Liver (tissue), 9 donors: ENCODE results near the gene NKX2-4. TPM values are rescaled to one million over a fixed set of nuclear protein-coding genes. Genes with fewer than 3 reads are reported as not detected.

Experiments
- DNase-seq: peaks from one replicate; pipeline ENCODE4 v3.0.0-alpha.2; 2017; ENCODE audit warnings: low spot score
- H3K27ac ChIP-seq, 2 donors: one replicate each; pipeline ENCODE4 v1.7.0; 2013; ENCODE audit warnings: inconsistent platforms in 2 of 2, low read length in 2 of 2, control low read depth in 1 of 2, low read depth in 1 of 2, mild to moderate bottlenecking in 1 of 2
- H3K27me3 ChIP-seq, 4 donors: one replicate each; pipeline versions ENCODE4 v1.6.1 to v1.7.0; 2013; ENCODE audit warnings: low read length in 3 of 4, inconsistent platforms in 1 of 4, mild to moderate bottlenecking in 1 of 4, moderate library complexity in 1 of 4; ENCODE audit not compliant: control insufficient read depth in 4 of 4, insufficient read depth in 4 of 4
- H3K36me3 ChIP-seq, 4 donors: one replicate each; pipeline versions ENCODE4 v1.6.1 to v1.7.0; 2013; ENCODE audit warnings: low read length in 3 of 4, mild to moderate bottlenecking in 3 of 4, low read depth in 1 of 4, moderate library complexity in 1 of 4; ENCODE audit not compliant: control insufficient read depth in 4 of 4, insufficient read depth in 3 of 4
- H3K4me1 ChIP-seq, 4 donors: one replicate each; pipeline versions ENCODE4 v1.6.1 to v1.7.0; 2013; ENCODE audit warnings: low read length in 3 of 4, mild to moderate bottlenecking in 3 of 4, moderate library complexity in 1 of 4; ENCODE audit not compliant: control insufficient read depth in 4 of 4, insufficient read depth in 4 of 4
- H3K4me3 ChIP-seq, 3 donors: one replicate each; pipeline versions ENCODE4 v1.6.1 to v1.7.0; 2013; ENCODE audit warnings: low read length in 3 of 3, control low read depth in 1 of 3, low read depth in 1 of 3, mild to moderate bottlenecking in 1 of 3
- H3K9ac ChIP-seq, 2 donors: one replicate each; pipeline ENCODE4 v1.7.0; 2013; ENCODE audit warnings: low read length in 2 of 2, mild to moderate bottlenecking in 2 of 2, moderate library complexity in 2 of 2, control low read depth in 1 of 2, low read depth in 1 of 2
- H3K9me3 ChIP-seq, 4 donors: one replicate each; pipeline versions ENCODE4 v1.6.1 to v1.7.0; 2013; ENCODE audit warnings: low read length in 3 of 4; ENCODE audit not compliant: control insufficient read depth in 4 of 4
- FOXA2 ChIP-seq: IDR thresholded peaks from 2 replicates; pipeline ENCODE4 v1.6.1; 2016; ENCODE audit warnings: antibody characterized with exemption
- GABPA ChIP-seq, 2 donors: IDR thresholded peaks in 1 of 2; conservative IDR thresholded peaks in 1 of 2; 2 replicates each; pipeline ENCODE4 v1.6.1; 2016; ENCODE audit warnings: antibody characterized with exemption in 2 of 2, mild to moderate bottlenecking in 1 of 2, moderate library complexity in 1 of 2
- HNF4G ChIP-seq: IDR thresholded peaks from 2 replicates; pipeline ENCODE4 v1.6.1; 2016; ENCODE audit warnings: antibody characterized with exemption
- NR2F2 ChIP-seq: IDR thresholded peaks from 2 replicates; pipeline ENCODE4 v1.6.1; 2016; ENCODE audit warnings: antibody characterized with exemption
- TAF1 ChIP-seq: conservative IDR thresholded peaks from 2 replicates; pipeline ENCODE4 v1.6.1; 2016; ENCODE audit warnings: antibody characterized with exemption, mild to moderate bottlenecking
- WGBS: extraction: QIAGEN DNeasy Blood & Tissue Kit; methylation state at CpG from one replicate; pipeline ENCODE4 v1.1.7; 2013; 5-methylcytosine and 5-hydroxymethylcytosine counted together
- polyA plus RNA-seq, 2 donors: library from polyadenylated mRNA; stranded (reverse) in 1 of 2; unstranded in 1 of 2; fragments of 200-250 nt in 1 of 2; fragments of >200 nt in 1 of 2; fragmentation: Nextera tagmentation in 1 of 2; extraction: Ambion mirVana in 1 of 2; gene quantifications; one replicate each; pipeline versions ENCODE4 v1.2.1 to v1.2.3, GENCODE V29; 2013 to 2015
- total RNA-seq, 2 donors: library from RNA; depleted of rRNA; stranded (reverse); fragments of >200 nt; gene quantifications; one replicate each; pipeline ENCODE4 v1.2.3, GENCODE V29; 2014
- TF ChIP-seq, protein P1 (sequence below): fragments of 150-350 bp; IDR thresholded peaks from 2 replicates; pipeline ENCODE4 v1.5.1; 2017; ENCODE audit warnings: improper control_type of control experiment, low read depth, low read length; ENCODE audit not compliant: missing input control
- TF ChIP-seq, protein P2 (sequence below): IDR thresholded peaks from 2 replicates; pipeline ENCODE4 v1.6.1; 2016; ENCODE audit warnings: antibody characterized with exemption
- TF ChIP-seq, protein P3 (sequence below): IDR thresholded peaks from 2 replicates; pipeline ENCODE4 v1.6.1; 2016; ENCODE audit warnings: antibody characterized with exemption, mild to moderate bottlenecking
- TF ChIP-seq, protein P4 (sequence below): IDR thresholded peaks from 2 replicates; pipeline ENCODE4 v1.6.1; 2016; ENCODE audit warnings: antibody characterized with exemption
- TF ChIP-seq, protein P5 (sequence below): IDR thresholded peaks from 2 replicates; pipeline ENCODE4 v1.6.1; 2016; ENCODE audit warnings: antibody characterized with exemption
- donor health status: healthy.
- donor health status: healthy.
- donor health status: healthy.
- donor health status: healthy.
- donor health status: healthy.

The NKX2-4 gene
- total and polyA plus RNA-seq, 4 donors = not detected

DNA sequence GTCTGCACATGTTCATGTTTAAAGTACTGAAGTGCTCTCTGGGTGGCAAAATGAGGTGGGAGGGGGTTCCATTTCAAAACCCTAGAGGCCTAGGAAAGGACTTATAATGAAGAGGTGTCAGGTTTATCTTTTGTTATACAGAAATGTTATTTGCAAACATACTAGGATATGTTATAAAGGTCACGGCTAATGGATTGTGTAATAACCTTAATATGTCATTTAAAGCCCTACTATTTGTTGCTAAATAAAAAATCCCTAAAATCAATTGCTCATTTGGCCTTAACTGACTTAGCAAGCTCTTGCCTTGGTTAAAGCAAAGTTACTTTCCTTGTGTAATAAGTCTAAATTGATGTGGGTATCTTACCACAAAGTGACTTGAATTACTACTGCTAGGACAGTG, 8.8 kb downstream of the NKX2-4 start (continued):
- TF ChIP-seq, protein P1, sequence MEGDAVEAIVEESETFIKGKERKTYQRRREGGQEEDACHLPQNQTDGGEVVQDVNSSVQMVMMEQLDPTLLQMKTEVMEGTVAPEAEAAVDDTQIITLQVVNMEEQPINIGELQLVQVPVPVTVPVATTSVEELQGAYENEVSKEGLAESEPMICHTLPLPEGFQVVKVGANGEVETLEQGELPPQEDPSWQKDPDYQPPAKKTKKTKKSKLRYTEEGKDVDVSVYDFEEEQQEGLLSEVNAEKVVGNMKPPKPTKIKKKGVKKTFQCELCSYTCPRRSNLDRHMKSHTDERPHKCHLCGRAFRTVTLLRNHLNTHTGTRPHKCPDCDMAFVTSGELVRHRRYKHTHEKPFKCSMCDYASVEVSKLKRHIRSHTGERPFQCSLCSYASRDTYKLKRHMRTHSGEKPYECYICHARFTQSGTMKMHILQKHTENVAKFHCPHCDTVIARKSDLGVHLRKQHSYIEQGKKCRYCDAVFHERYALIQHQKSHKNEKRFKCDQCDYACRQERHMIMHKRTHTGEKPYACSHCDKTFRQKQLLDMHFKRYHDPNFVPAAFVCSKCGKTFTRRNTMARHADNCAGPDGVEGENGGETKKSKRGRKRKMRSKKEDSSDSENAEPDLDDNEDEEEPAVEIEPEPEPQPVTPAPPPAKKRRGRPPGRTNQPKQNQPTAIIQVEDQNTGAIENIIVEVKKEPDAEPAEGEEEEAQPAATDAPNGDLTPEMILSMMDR = no peak

DNA sequence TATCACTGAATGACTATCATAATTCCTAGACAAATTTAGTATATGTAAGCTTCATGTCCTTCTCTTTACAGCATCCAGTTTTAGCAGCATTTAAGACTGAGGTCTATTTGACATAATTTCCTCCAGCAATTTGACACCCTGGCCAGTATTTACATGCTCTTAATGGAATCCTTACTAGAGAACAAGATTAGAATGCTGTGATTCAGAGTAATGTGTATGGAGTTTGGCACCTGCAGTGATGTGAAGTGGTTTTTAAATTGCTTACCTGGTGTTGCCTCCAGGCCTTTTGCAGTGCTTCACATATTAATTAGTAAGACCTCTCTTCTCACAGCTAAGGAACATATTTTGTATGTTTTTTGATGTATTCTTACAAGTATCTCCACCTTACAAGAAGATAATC, 9.8 kb downstream of the NKX2-4 start:
- TF ChIP-seq HNF4G (no peak), TAF1 (no peak), GABPA (IDR thresholded peaks at IDR 0.05 in 1 of 2, conservative IDR thresholded peaks at IDR 0.05 in 1 of 2) (no peak), NR2F2 (no peak)

DNA sequence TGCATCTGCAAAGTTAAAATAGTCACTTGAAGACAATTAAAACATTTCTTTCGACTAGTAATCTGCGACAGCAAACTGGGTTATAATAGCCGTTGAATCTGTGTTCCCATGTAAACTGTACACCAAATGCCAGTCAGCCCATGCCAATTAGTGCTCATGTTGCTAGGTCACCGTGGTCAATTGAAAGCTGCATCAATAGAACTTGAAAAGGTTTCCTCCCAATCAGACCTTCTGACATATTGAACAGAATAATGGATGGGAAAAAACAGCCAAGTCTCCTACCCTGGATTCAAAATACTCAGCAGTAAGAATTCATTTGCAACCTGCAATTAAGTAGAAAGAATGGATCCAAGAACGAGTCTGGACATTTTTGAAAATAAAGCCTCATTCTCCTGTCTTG, 11.2 kb downstream of the NKX2-4 start:
- Histone ChIP-seq H3K9me3 (no peaks in the 10 kb centered on the region), H3K4me1 (peaks cover 3 to 13% (median 10%) of the 10 kb centered on the region in 4 donors), H3K4me3 (no peak overlapping the region), H3K9ac (no peak overlapping the region), H3K36me3 (peaks cover 3 to 59% (median 25%) of the 10 kb centered on the region in 4 donors), H3K27me3 (peaks cover 0 to 2% (median 0%) of the 10 kb centered on the region in 4 donors), H3K27ac (no peak overlapping the region)
- TF ChIP-seq, protein P2, sequence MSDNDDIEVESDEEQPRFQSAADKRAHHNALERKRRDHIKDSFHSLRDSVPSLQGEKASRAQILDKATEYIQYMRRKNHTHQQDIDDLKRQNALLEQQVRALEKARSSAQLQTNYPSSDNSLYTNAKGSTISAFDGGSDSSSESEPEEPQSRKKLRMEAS = no peak
- TF ChIP-seq, protein P3, sequence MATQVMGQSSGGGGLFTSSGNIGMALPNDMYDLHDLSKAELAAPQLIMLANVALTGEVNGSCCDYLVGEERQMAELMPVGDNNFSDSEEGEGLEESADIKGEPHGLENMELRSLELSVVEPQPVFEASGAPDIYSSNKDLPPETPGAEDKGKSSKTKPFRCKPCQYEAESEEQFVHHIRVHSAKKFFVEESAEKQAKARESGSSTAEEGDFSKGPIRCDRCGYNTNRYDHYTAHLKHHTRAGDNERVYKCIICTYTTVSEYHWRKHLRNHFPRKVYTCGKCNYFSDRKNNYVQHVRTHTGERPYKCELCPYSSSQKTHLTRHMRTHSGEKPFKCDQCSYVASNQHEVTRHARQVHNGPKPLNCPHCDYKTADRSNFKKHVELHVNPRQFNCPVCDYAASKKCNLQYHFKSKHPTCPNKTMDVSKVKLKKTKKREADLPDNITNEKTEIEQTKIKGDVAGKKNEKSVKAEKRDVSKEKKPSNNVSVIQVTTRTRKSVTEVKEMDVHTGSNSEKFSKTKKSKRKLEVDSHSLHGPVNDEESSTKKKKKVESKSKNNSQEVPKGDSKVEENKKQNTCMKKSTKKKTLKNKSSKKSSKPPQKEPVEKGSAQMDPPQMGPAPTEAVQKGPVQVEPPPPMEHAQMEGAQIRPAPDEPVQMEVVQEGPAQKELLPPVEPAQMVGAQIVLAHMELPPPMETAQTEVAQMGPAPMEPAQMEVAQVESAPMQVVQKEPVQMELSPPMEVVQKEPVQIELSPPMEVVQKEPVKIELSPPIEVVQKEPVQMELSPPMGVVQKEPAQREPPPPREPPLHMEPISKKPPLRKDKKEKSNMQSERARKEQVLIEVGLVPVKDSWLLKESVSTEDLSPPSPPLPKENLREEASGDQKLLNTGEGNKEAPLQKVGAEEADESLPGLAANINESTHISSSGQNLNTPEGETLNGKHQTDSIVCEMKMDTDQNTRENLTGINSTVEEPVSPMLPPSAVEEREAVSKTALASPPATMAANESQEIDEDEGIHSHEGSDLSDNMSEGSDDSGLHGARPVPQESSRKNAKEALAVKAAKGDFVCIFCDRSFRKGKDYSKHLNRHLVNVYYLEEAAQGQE = no peak
- TF ChIP-seq FOXA2 = no peak
- TF ChIP-seq HNF4G = no peak
- TF ChIP-seq, protein P4, sequence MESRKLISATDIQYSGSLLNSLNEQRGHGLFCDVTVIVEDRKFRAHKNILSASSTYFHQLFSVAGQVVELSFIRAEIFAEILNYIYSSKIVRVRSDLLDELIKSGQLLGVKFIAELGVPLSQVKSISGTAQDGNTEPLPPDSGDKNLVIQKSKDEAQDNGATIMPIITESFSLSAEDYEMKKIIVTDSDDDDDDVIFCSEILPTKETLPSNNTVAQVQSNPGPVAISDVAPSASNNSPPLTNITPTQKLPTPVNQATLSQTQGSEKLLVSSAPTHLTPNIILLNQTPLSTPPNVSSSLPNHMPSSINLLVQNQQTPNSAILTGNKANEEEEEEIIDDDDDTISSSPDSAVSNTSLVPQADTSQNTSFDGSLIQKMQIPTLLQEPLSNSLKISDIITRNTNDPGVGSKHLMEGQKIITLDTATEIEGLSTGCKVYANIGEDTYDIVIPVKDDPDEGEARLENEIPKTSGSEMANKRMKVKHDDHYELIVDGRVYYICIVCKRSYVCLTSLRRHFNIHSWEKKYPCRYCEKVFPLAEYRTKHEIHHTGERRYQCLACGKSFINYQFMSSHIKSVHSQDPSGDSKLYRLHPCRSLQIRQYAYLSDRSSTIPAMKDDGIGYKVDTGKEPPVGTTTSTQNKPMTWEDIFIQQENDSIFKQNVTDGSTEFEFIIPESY = no peak
- TF ChIP-seq GABPA (IDR thresholded peaks at IDR 0.05 in 1 of 2, conservative IDR thresholded peaks at IDR 0.05 in 1 of 2) = no peak
- TF ChIP-seq TAF1 = no peak
- no peak for TF ChIP-seq NR2F2
- TF ChIP-seq, protein P5, sequence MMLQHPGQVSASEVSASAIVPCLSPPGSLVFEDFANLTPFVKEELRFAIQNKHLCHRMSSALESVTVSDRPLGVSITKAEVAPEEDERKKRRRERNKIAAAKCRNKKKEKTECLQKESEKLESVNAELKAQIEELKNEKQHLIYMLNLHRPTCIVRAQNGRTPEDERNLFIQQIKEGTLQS = no peak
- 97% methylated on average over 5 of the region's 5 CpGs for WGBS
- DNase-seq = no peak

More for the DNA sequence above, 9.8 kb downstream of the NKX2-4 start:
- Histone ChIP-seq H3K9ac (no peak overlapping the region), H3K9me3 (no peaks in the 10 kb centered on the region), H3K4me1 (peaks cover 7 to 17% (median 11%) of the 10 kb centered on the region in 4 donors), H3K36me3 (peaks cover 3 to 48% (median 20%) of the 10 kb centered on the region in 4 donors), H3K27me3 (peaks cover 0 to 5% (median 0%) of the 10 kb centered on the region in 4 donors), H3K27ac (no peak overlapping the region), H3K4me3 (no peak overlapping the region)
- no peak for DNase-seq
